ENCODE measurements around the gene CEACAM3.
"Not testable (repeated sequence)": the region's sequence is repeated elsewhere in the genome, so short reads cannot be mapped to it uniquely, and the experiment has no call there.

CEACAM3 gene

DNA sequence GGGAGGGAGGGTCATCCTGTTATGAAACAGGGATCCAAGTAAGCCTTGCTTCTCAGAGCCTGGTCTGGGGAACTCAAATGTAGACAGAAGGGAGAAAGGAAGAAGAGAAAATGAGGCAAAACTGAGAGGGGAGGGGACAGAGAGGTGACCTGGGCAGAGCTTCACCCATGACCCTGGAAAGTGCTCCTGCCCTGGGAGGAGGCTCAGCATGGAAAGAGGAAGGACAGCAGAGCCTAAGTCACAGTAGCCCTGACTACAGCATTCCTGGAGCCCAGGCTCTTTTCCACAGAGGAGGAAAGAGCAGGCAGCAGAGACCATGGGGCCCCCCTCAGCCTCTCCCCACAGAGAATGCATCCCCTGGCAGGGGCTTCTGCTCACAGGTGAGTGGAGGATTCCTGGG, at the start of gene CEACAM3:
Gene CEACAM3, plus strand, starts transcription at position 226 of the 400 bp plus-strand sequence. Its CDS starts 91 bp downstream, at position 317.
- no peak for DNase-seq

GRCh38 chr19:41746593-41747227, 49.7 kb upstream of the CEACAM3 start:
- peak; percentile 37 for DNase-seq

DNA sequence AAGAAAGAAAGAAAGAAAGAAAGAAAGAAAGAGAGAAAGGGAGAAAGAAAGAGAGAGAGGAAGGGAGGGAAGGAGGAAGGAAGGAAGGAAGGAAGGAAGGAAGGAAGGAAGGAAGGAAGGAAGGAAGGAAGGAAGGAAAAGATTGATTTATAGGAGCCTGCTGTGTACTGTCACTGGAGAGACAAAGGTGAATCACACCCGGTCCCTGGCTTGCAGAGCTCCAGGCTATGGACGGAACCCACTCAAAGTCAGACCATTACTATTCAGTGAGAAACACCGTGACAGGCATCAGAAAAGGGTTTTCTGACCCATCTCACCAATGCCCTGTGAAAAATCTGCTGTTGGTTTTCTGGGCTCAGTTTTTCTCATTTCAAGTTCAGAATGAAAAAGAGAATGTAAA, 48.4 kb upstream of the CEACAM3 start:
- no peak for DNase-seq

- not testable (repeated sequence) for DNase-seq
Measured at GRCh38 chr19:41750248-41751134, 45.9 kb upstream of the CEACAM3 start.

- DNase-seq, result peak; percentile 82
Measured at GRCh38 chr19:41753159-41753558, 43.2 kb upstream of the CEACAM3 start.

- DNase-seq, result peak; percentile 69
Measured at GRCh38 chr19:41753936-41754529, 42.4 kb upstream of the CEACAM3 start.

DNA sequence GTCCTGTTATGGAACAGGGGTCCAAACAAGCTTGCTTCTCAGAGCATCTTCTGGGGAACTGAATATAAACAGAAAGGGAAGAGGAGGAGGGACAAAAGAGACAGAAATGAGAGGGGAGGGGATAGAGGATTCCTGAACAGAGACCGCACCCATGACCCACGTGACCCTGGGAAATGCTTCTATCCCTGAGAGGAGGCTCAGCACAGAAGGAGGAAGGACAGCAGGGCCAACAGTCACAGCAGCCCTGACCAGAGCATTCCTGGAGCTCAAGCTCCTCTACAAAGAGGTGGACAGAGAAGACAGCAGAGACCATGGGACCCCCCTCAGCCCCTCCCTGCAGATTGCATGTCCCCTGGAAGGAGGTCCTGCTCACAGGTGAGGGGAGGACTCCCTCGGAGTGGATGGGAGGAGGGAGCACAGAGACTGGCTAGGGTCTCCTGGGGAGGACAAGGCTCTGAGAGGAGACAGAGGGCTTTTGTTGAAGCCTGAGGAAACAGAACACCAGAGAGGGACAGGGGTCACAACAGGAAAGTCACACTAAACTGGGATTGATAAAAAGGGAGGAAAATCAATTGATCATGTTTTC, 41.0 kb upstream of the CEACAM3 start, which contains the start of gene CEACAM6:
Gene CEACAM6, plus strand, starts transcription at position 203 of the 586 bp plus-strand sequence. Its CDS starts 109 bp downstream, at position 312.
- DNase-seq, result no peak

- DNase-seq, result no peak
Measured at GRCh38 chr19:41758846-41759245, 37.5 kb upstream of the CEACAM3 start.

GRCh38 chr19:41767115-41767514, 29.3 kb upstream of the CEACAM3 start:
- no peak for DNase-seq

DNA sequence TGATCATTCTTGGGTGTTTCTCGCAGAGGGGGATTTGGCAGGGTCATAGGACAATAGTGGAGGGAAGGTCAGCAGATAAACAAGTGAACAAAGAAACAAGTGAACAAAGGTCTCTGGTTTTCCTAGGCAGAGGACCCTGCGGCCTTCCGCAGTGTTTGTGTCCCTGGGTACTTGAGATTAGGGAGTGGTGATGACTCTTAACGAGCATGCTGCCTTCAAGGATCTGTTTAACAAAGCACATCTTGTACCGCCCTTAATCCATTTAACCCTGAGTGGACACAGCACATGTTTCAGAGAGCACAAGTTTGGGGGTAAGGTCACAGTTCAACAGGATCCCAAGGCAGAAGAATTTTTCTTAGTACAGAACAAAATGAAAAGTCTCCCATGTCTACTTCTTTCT, 28.3 kb upstream of the CEACAM3 start:
- not testable (repeated sequence) for DNase-seq

- DNase-seq, result no peak
Measured at GRCh38 chr19:41769608-41770007, 26.8 kb upstream of the CEACAM3 start.

- no peak for DNase-seq
Measured at GRCh38 chr19:41771410-41771809, 25.0 kb upstream of the CEACAM3 start.

DNA sequence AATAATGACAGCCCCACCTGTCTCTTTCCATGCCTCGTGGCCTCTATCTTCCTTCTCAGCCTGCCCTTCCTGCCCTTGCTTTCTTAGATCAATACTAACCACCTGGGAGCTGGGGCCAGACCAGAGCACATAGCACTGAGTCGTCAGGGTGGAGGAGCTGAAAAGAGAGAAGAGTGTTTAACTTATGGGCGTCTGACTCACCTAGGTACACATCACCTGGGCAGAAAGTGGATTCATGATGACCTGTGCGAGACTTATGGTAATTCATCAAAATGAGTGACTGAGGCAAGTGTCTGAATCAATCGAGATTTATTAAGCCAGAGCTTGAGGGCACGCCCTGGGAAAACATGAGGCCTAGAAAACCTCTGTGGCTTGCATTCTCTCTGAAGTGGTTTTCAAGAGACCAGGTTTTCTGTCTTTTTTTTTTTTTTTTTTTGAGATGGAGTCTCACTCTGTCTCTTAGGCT, 21.8 kb upstream of the CEACAM3 start:
- peak; percentile 47 for DNase-seq

DNA sequence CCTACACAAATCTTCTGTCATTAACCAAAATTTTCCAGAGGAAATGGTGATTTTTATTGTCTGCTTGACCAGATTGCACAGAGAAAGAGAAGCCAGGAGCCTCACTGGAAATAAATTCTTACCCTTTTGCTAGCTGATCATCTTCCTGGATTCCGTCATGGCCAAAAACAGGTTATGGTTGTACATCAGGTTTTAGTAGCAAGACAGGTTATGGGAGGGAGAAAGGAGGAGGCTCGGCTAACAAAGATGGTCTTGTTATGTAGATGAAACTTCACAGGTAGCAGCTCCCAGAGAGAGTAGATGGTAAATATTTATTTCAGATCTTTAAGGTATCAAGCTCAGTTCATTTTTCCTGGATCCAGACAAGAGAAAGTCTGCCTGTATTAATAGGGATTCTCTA, 19.7 kb upstream of the CEACAM3 start:
- DNase-seq, result no peak

GRCh38 chr19:41783612-41784011, 12.8 kb upstream of the CEACAM3 start:
- no peak for DNase-seq

- no peak for DNase-seq
Measured at GRCh38 chr19:41784312-41784711, 12.1 kb upstream of the CEACAM3 start.

GRCh38 chr19:41784743-41785142, 11.6 kb upstream of the CEACAM3 start:
- DNase-seq, result no peak

- peak; percentile 65 for DNase-seq
Measured at GRCh38 chr19:41785653-41786052, 10.7 kb upstream of the CEACAM3 start.

- no peak for DNase-seq
Measured at GRCh38 chr19:41787055-41787454, 9.3 kb upstream of the CEACAM3 start.

- not testable (repeated sequence) for DNase-seq
Measured at GRCh38 chr19:41788518-41788917, 7.9 kb upstream of the CEACAM3 start.

GRCh38 chr19:41789053-41789452, 7.3 kb upstream of the CEACAM3 start:
- DNase-seq, result not testable (repeated sequence)

DNA sequence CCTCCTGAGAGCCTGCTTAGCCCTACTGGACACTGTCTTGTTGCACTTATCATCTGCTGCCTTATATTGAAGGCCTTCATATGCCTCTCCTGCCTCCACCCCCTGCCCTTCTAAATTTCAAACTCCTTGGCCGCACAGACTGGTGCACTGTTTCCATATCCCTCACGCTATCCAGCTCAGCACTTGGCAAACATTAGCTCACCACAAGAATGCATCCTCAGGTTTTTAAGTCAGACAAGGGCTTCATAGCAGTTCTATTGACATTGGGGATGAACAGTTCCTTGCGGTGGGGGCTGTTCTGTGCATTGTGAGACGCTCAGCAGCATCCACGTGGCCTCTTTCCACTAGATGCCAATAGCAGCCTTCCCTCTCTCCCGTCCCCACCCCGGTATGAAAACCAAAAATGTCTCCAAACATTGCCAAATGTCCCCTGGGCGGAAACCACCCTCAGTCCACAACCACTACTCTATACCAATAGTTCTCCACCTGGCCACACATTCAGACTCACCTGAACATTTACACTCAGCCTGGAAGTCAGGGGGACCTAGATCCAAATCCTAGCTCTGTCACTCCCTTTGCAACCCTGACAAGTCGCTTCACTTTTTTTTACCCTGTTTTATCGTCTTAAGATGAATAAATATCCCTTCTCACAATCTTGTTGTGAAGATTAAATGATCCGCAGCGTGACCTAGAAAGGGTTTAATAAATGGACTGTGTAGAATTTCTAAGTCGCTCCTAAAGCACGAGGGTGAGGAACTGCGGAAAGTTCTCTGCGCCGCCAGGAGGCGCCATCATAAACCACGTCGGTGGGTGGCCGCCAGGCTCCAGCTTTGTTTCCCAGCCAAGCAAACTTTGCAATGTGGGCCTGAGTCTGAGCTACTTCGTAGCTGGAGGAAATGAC, 3.6 kb upstream of the CEACAM3 start:
- peak; percentile 65 for DNase-seq
